Liver (tissue), 9 donors: ENCODE data around the gene HOXB9. TPM values are rescaled to one million over a fixed set of nuclear protein-coding genes. Genes with fewer than 3 reads are reported as not detected.

Experiments
- DNase-seq: peaks from one replicate; pipeline ENCODE4 v3.0.0-alpha.2; 2017; ENCODE audit warnings: low spot score
- H3K27ac ChIP-seq, 2 donors: one replicate each; pipeline ENCODE4 v1.7.0; 2013; ENCODE audit warnings: inconsistent platforms in 2 of 2, low read length in 2 of 2, control low read depth in 1 of 2, low read depth in 1 of 2, mild to moderate bottlenecking in 1 of 2
- H3K27me3 ChIP-seq, 4 donors: one replicate each; pipeline versions ENCODE4 v1.6.1 to v1.7.0; 2013; ENCODE audit warnings: low read length in 3 of 4, inconsistent platforms in 1 of 4, mild to moderate bottlenecking in 1 of 4, moderate library complexity in 1 of 4; ENCODE audit not compliant: control insufficient read depth in 4 of 4, insufficient read depth in 4 of 4
- H3K36me3 ChIP-seq, 4 donors: one replicate each; pipeline versions ENCODE4 v1.6.1 to v1.7.0; 2013; ENCODE audit warnings: low read length in 3 of 4, mild to moderate bottlenecking in 3 of 4, low read depth in 1 of 4, moderate library complexity in 1 of 4; ENCODE audit not compliant: control insufficient read depth in 4 of 4, insufficient read depth in 3 of 4
- H3K4me1 ChIP-seq, 4 donors: one replicate each; pipeline versions ENCODE4 v1.6.1 to v1.7.0; 2013; ENCODE audit warnings: low read length in 3 of 4, mild to moderate bottlenecking in 3 of 4, moderate library complexity in 1 of 4; ENCODE audit not compliant: control insufficient read depth in 4 of 4, insufficient read depth in 4 of 4
- H3K4me3 ChIP-seq, 3 donors: one replicate each; pipeline versions ENCODE4 v1.6.1 to v1.7.0; 2013; ENCODE audit warnings: low read length in 3 of 3, control low read depth in 1 of 3, low read depth in 1 of 3, mild to moderate bottlenecking in 1 of 3
- H3K9ac ChIP-seq, 2 donors: one replicate each; pipeline ENCODE4 v1.7.0; 2013; ENCODE audit warnings: low read length in 2 of 2, mild to moderate bottlenecking in 2 of 2, moderate library complexity in 2 of 2, control low read depth in 1 of 2, low read depth in 1 of 2
- H3K9me3 ChIP-seq, 4 donors: one replicate each; pipeline versions ENCODE4 v1.6.1 to v1.7.0; 2013; ENCODE audit warnings: low read length in 3 of 4; ENCODE audit not compliant: control insufficient read depth in 4 of 4
- EGR1 ChIP-seq, 2 donors: IDR thresholded peaks; 2 replicates each; pipeline ENCODE4 v1.6.1; 2016 to 2018; ENCODE audit warnings: antibody characterized with exemption in 2 of 2, low read depth in 2 of 2
- FOXA1 ChIP-seq: IDR thresholded peaks from 2 replicates; pipeline ENCODE4 v1.6.1; 2016; ENCODE audit warnings: antibody characterized with exemption
- FOXA2 ChIP-seq: IDR thresholded peaks from 2 replicates; pipeline ENCODE4 v1.6.1; 2016; ENCODE audit warnings: antibody characterized with exemption
- GABPA ChIP-seq, 2 donors: IDR thresholded peaks in 1 of 2; conservative IDR thresholded peaks in 1 of 2; 2 replicates each; pipeline ENCODE4 v1.6.1; 2016; ENCODE audit warnings: antibody characterized with exemption in 2 of 2, mild to moderate bottlenecking in 1 of 2, moderate library complexity in 1 of 2
- HNF4G ChIP-seq: IDR thresholded peaks from 2 replicates; pipeline ENCODE4 v1.6.1; 2016; ENCODE audit warnings: antibody characterized with exemption
- JUND ChIP-seq, 2 donors: IDR thresholded peaks; 2 replicates each; pipeline ENCODE4 v1.6.1; 2016; ENCODE audit warnings: antibody characterized with exemption in 2 of 2
- NR2F2 ChIP-seq: IDR thresholded peaks from 2 replicates; pipeline ENCODE4 v1.6.1; 2016; ENCODE audit warnings: antibody characterized with exemption
- RAD21 ChIP-seq, 2 donors: IDR thresholded peaks; 2 replicates each; pipeline ENCODE4 v1.6.1; 2016; ENCODE audit warnings: antibody characterized with exemption in 2 of 2, mild to moderate bottlenecking in 2 of 2
- RXRA ChIP-seq, 2 donors: IDR thresholded peaks; 2 replicates each; pipeline ENCODE4 v1.6.1; 2017 to 2018; ENCODE audit warnings: antibody characterized with exemption in 2 of 2, mild to moderate bottlenecking in 1 of 2
- SP1 ChIP-seq: IDR thresholded peaks from 2 replicates; pipeline ENCODE4 v1.6.1; 2018; ENCODE audit warnings: antibody characterized with exemption, mild to moderate bottlenecking
- TAF1 ChIP-seq: conservative IDR thresholded peaks from 2 replicates; pipeline ENCODE4 v1.6.1; 2016; ENCODE audit warnings: antibody characterized with exemption, mild to moderate bottlenecking
- YY1 ChIP-seq: IDR thresholded peaks from 2 replicates; pipeline ENCODE4 v1.6.1; 2016; ENCODE audit warnings: antibody characterized with exemption, mild to moderate bottlenecking
- WGBS: extraction: QIAGEN DNeasy Blood & Tissue Kit; methylation state at CpG from one replicate; pipeline ENCODE4 v1.1.7; 2013; 5-methylcytosine and 5-hydroxymethylcytosine counted together
- polyA plus RNA-seq, 2 donors: library from polyadenylated mRNA; stranded (reverse) in 1 of 2; unstranded in 1 of 2; fragments of 200-250 nt in 1 of 2; fragments of >200 nt in 1 of 2; fragmentation: Nextera tagmentation in 1 of 2; extraction: Ambion mirVana in 1 of 2; gene quantifications; one replicate each; pipeline versions ENCODE4 v1.2.1 to v1.2.3, GENCODE V29; 2013 to 2015
- total RNA-seq, 2 donors: library from RNA; depleted of rRNA; stranded (reverse); fragments of >200 nt; gene quantifications; one replicate each; pipeline ENCODE4 v1.2.3, GENCODE V29; 2014
- TF ChIP-seq, protein P1 (sequence below): IDR thresholded peaks from 2 replicates; pipeline ENCODE4 v1.6.1; 2016; ENCODE audit warnings: antibody characterized with exemption, mild to moderate bottlenecking
- TF ChIP-seq, protein P2 (sequence below): IDR thresholded peaks from 2 replicates; pipeline ENCODE4 v1.6.1; 2016; ENCODE audit warnings: antibody characterized with exemption
- TF ChIP-seq, protein P3 (sequence below): fragments of 150-350 bp; IDR thresholded peaks from 2 replicates; pipeline ENCODE4 v1.5.1; 2017; ENCODE audit warnings: improper control_type of control experiment, low read depth, low read length; ENCODE audit not compliant: missing input control
- TF ChIP-seq, protein P4 (sequence below): IDR thresholded peaks from 2 replicates; pipeline ENCODE4 v1.6.1; 2016; ENCODE audit warnings: antibody characterized with exemption
- TF ChIP-seq, protein P5 (sequence below): IDR thresholded peaks from 2 replicates; pipeline ENCODE4 v1.6.1; 2016; ENCODE audit warnings: antibody characterized with exemption
- donor health status: healthy.
- donor health status: healthy.
- donor health status: healthy.
- donor health status: healthy.
- donor health status: healthy.

Gene HOXB9
- total and polyA plus RNA-seq, 4 donors: not detected

DNA sequence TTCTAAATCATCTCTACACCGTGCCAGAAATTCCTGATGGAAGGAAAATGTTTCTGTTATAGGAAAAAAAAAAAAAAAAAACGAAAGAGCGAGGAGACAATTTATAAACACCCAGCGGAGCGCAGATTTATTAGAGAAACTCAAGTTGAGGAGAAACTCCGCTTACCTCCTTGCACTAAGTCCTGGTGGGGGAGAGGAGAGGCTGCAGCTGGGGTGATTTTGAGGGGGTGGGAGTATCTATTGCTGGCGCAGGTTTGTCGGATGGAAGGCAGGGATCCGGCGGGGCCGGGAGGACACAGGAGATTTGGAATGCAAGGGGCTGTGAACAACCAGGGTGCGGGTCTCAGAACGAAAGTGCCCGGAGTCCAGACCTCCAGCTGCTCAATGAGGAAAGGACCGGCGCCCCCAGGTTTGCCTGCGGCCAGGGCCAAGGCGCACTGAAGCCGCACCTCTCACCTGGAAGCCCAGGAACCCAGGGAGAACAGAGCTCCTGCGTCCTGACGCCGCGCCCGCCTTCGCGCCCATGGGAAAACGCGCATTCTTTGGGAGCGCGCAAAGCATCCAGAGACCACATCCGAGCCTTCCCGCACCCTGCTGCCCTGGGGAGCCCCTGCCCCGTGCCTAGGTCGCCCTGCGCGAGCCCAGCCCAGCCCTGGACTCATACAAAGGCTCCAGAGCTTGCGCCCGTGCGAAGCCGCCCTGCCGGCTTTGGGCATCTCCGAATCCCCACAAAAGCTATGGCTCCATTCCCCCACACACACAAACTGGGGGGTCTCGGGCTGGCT lies 8.5 kb downstream of the HOXB9 start:
- Histone ChIP-seq H3K4me1 (peaks cover 0 to 16% (median 4%) of the 10 kb centered on the region in 4 donors), H3K9ac (no peak overlapping the region), H3K36me3 (no peaks in the 10 kb centered on the region), H3K27ac (no peak overlapping the region), H3K9me3 (no peaks in the 10 kb centered on the region), H3K27me3 (peaks cover 11 to 45% (median 32%) of the 10 kb centered on the region in 4 donors), H3K4me3 (no peak overlapping the region)
- DNase-seq: no peak
- WGBS: 8% methylated on average over 43 of the region's 43 CpGs
- TF ChIP-seq RAD21 (IDR thresholded peaks at IDR 0.05): no peak
- TF ChIP-seq FOXA2: no peak
- TF ChIP-seq, protein P1, sequence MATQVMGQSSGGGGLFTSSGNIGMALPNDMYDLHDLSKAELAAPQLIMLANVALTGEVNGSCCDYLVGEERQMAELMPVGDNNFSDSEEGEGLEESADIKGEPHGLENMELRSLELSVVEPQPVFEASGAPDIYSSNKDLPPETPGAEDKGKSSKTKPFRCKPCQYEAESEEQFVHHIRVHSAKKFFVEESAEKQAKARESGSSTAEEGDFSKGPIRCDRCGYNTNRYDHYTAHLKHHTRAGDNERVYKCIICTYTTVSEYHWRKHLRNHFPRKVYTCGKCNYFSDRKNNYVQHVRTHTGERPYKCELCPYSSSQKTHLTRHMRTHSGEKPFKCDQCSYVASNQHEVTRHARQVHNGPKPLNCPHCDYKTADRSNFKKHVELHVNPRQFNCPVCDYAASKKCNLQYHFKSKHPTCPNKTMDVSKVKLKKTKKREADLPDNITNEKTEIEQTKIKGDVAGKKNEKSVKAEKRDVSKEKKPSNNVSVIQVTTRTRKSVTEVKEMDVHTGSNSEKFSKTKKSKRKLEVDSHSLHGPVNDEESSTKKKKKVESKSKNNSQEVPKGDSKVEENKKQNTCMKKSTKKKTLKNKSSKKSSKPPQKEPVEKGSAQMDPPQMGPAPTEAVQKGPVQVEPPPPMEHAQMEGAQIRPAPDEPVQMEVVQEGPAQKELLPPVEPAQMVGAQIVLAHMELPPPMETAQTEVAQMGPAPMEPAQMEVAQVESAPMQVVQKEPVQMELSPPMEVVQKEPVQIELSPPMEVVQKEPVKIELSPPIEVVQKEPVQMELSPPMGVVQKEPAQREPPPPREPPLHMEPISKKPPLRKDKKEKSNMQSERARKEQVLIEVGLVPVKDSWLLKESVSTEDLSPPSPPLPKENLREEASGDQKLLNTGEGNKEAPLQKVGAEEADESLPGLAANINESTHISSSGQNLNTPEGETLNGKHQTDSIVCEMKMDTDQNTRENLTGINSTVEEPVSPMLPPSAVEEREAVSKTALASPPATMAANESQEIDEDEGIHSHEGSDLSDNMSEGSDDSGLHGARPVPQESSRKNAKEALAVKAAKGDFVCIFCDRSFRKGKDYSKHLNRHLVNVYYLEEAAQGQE: no peak
- no peak for TF ChIP-seq SP1
- TF ChIP-seq, protein P2, sequence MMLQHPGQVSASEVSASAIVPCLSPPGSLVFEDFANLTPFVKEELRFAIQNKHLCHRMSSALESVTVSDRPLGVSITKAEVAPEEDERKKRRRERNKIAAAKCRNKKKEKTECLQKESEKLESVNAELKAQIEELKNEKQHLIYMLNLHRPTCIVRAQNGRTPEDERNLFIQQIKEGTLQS: no peak
- no peak for TF ChIP-seq HNF4G
- TF ChIP-seq, protein P3, sequence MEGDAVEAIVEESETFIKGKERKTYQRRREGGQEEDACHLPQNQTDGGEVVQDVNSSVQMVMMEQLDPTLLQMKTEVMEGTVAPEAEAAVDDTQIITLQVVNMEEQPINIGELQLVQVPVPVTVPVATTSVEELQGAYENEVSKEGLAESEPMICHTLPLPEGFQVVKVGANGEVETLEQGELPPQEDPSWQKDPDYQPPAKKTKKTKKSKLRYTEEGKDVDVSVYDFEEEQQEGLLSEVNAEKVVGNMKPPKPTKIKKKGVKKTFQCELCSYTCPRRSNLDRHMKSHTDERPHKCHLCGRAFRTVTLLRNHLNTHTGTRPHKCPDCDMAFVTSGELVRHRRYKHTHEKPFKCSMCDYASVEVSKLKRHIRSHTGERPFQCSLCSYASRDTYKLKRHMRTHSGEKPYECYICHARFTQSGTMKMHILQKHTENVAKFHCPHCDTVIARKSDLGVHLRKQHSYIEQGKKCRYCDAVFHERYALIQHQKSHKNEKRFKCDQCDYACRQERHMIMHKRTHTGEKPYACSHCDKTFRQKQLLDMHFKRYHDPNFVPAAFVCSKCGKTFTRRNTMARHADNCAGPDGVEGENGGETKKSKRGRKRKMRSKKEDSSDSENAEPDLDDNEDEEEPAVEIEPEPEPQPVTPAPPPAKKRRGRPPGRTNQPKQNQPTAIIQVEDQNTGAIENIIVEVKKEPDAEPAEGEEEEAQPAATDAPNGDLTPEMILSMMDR: no peak
- TF ChIP-seq NR2F2: no peak
- TF ChIP-seq, protein P4, sequence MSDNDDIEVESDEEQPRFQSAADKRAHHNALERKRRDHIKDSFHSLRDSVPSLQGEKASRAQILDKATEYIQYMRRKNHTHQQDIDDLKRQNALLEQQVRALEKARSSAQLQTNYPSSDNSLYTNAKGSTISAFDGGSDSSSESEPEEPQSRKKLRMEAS: no peak
- no peak for TF ChIP-seq YY1
- TF ChIP-seq, protein P5, sequence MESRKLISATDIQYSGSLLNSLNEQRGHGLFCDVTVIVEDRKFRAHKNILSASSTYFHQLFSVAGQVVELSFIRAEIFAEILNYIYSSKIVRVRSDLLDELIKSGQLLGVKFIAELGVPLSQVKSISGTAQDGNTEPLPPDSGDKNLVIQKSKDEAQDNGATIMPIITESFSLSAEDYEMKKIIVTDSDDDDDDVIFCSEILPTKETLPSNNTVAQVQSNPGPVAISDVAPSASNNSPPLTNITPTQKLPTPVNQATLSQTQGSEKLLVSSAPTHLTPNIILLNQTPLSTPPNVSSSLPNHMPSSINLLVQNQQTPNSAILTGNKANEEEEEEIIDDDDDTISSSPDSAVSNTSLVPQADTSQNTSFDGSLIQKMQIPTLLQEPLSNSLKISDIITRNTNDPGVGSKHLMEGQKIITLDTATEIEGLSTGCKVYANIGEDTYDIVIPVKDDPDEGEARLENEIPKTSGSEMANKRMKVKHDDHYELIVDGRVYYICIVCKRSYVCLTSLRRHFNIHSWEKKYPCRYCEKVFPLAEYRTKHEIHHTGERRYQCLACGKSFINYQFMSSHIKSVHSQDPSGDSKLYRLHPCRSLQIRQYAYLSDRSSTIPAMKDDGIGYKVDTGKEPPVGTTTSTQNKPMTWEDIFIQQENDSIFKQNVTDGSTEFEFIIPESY: no peak
- no peak for TF ChIP-seq TAF1
- TF ChIP-seq JUND (IDR thresholded peaks at IDR 0.05): no peak
- no peak for TF ChIP-seq FOXA1
- TF ChIP-seq EGR1 (IDR thresholded peaks at IDR 0.05; ENCODE audit: low read depth in 2 of 2): no peak
- no peak for TF ChIP-seq GABPA (IDR thresholded peaks at IDR 0.05 in 1 of 2, conservative IDR thresholded peaks at IDR 0.05 in 1 of 2)
- TF ChIP-seq RXRA (IDR thresholded peaks at IDR 0.05): no peak
